PC-3 (cell line): ENCODE results near the gene PTPRH. TPM values are rescaled to one million over a fixed set of nuclear protein-coding genes. Genes with fewer than 3 reads are reported as not detected.
A peak's percentile ranks its signal among the peaks of the same experiment; 100 is the strongest.

Source experiments
- ATAC-seq: fragments of 200-7000 bp; cut with Tn5 transposase; 2 replicates; pipeline ENCODE4 v1.9.1; 2020; ENCODE audit warnings: mild to moderate bottlenecking, moderate library complexity
- BruUV-seq: library from RNA; stranded (reverse); fragments of 400-500 nt; replicated peaks from 2 replicates; lab custom pipeline; 2021; lab: Mats Ljungman, UMichigan
- CTCF ChIA-PET: fragments of 300-600 bp; sonication (Branson Sonifier 250); formaldehyde crosslinking; loops from one replicate; lab custom pipeline; 2022; ENCODE audit warnings: antibody characterized with exemption; lab: Charles Lee
- POLR2A ChIA-PET: fragments of 300-600 bp; sonication (Branson Sonifier 250); formaldehyde crosslinking; loops from one replicate; lab custom pipeline; 2022; ENCODE audit warnings: antibody characterized with exemption; ENCODE audit not compliant: unreplicated experiment; lab: Charles Lee
- DNase-seq: peaks from one replicate; pipeline ENCODE4 v3.0.0-alpha.2; 2015
- H2AFZ ChIP-seq: fragments of 300-600 bp; sonication (generic); 2 replicates; pipeline ENCODE4 v1.6.0; 2016; ENCODE audit warnings: antibody characterized with exemption, low read length
- H3F3A ChIP-seq: fragments of 300-600 bp; sonication (generic); one replicate; pipeline ENCODE4 v1.6.0; 2017; ENCODE audit warnings: antibody characterized with exemption, low read length, control low read depth, mild to moderate bottlenecking; ENCODE audit not compliant: unreplicated experiment
- H3K27ac ChIP-seq: fragments of 300-600 bp; sonication (generic); 2 replicates; pipeline ENCODE4 v1.5.1; 2016; ENCODE audit warnings: mild to moderate bottlenecking, low read length
- H3K27me3 ChIP-seq: fragments of 300-600 bp; sonication (generic); 2 replicates; pipeline ENCODE4 v1.6.1; 2016; ENCODE audit warnings: low read length, mixed read lengths
- H3K36me3 ChIP-seq: fragments of 300-600 bp; sonication (generic); 2 replicates; pipeline ENCODE4 v1.6.1; 2016; ENCODE audit warnings: low read depth, mixed run types, low read length, mixed read lengths
- H3K4me1 ChIP-seq: fragments of 300-600 bp; sonication (generic); 2 replicates; pipeline ENCODE4 v1.5.1; 2016; ENCODE audit warnings: low read length; ENCODE audit not compliant: insufficient read depth
- H3K4me2 ChIP-seq: fragments of 300-600 bp; sonication (generic); 2 replicates; pipeline ENCODE4 v1.6.0; 2016; ENCODE audit warnings: low read length
- H3K4me3 ChIP-seq: fragments of 300-600 bp; sonication (generic); 2 replicates; pipeline ENCODE4 v1.5.1; 2016; ENCODE audit warnings: mild to moderate bottlenecking, low read length, mixed read lengths
- H3K79me2 ChIP-seq: fragments of 300-600 bp; sonication (generic); 2 replicates; pipeline ENCODE4 v1.6.1; 2017; ENCODE audit warnings: low read length, mixed read lengths
- H3K9ac ChIP-seq: fragments of 300-600 bp; sonication (generic); 2 replicates; pipeline ENCODE4 v1.6.0; 2016; ENCODE audit warnings: mild to moderate bottlenecking, low read length
- H3K9me2 ChIP-seq: fragments of 300-600 bp; sonication (generic); replicated peaks from 2 replicates; pipeline ENCODE4 v1.6.1; 2016; ENCODE audit warnings: mixed run types, low read length, mixed read lengths
- H3K9me3 ChIP-seq: fragments of 300-600 bp; sonication (generic); 2 replicates; pipeline ENCODE4 v1.6.1; 2016; ENCODE audit warnings: low read length, mixed read lengths
- H4K20me1 ChIP-seq: fragments of 300-600 bp; sonication (generic); 2 replicates; pipeline ENCODE4 v1.6.1; 2016; ENCODE audit warnings: low read length, mixed read lengths
- EZH2 ChIP-seq: fragments of 300-600 bp; sonication (generic); IDR thresholded peaks from one replicate; pipeline ENCODE4 v1.6.1; 2017; ENCODE audit warnings: antibody characterized with exemption, mild to moderate bottlenecking, low read length; ENCODE audit not compliant: unreplicated experiment
- EZH2phosphoT487 ChIP-seq: fragments of 300-600 bp; sonication (generic); IDR thresholded peaks from 2 replicates; pipeline ENCODE4 v1.6.1; 2018; ENCODE audit warnings: mild to moderate bottlenecking, antibody characterized with exemption, low read length, borderline replicate concordance
- intact Hi-C: fragments of 100-400 bp; cut with micrococcal nuclease; formaldehyde crosslinking; loops from 2 replicates; pipeline ENCODE4 v1.9.0; 2023
- total RNA-seq: library from RNA; depleted of rRNA; stranded (reverse); fragments of >200 nt; gene quantifications from 2 replicates; pipeline ENCODE4 v1.2.3, GENCODE V29; 2014
- TF ChIP-seq, protein P1 (sequence below): fragments of 300-600 bp; sonication (generic); conservative IDR thresholded peaks from 2 replicates; pipeline ENCODE4 v1.5.1; 2017; ENCODE audit warnings: antibody characterized with exemption, low read depth, mild to moderate bottlenecking, low read length

Gene PTPRH
- total RNA-seq, 1 experiment from 2014 or later: 10.9 TPM

DNA sequence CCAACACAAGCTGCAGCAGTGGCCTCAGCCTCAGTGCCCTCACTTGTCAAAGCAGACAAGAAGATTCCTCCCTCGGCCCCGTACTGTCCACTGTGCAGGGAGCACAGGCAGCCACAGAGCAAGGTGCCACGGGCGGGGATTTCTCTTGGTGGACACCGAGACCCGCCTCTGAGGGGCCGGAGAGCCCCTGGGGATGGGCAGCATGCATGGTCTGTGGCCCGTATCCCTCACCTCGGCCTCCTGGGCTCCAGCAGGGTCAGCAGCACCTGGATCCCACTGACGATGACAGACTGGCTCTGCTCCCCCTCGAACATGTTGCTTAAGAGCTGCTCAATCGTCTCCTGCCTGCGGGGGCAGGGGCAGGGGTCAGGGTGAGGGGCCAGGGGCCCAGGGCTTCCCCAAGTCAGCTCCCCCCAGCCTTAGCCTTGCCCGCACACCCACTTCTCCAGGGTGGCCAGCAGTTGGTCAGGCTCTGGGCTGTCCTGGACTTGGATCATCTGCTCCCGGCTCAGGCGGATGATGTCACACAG is 32.7 kb upstream of the PTPRH start:
- Histone ChIP-seq H3K27me3 (no peaks in the 10 kb centered on the region), H3K9ac (no peak overlapping the region), H4K20me1 (peaks cover 14% of the 10 kb centered on the region), H3K27ac (no peak overlapping the region), H3K9me3 (no peaks in the 10 kb centered on the region), H3K4me1 (peaks cover under 1% of the 10 kb centered on the region; the same call in 1 of the 2 replicates), H3K9me2 (no peaks in the 10 kb centered on the region), H2AFZ (no peak overlapping the region), H3F3A (no peaks in the 10 kb centered on the region), H3K79me2 (peaks cover 15% of the 10 kb centered on the region), H3K4me2 (no peak overlapping the region), H3K36me3 (peaks cover 85% of the 10 kb centered on the region), H3K4me3 (no peak overlapping the region)
- intact Hi-C loops: no loop called here
- ChIA-PET POLR2A (no interaction called here), CTCF (no interaction called here)
- DNase-seq: no peak
- no peak for ATAC-seq
- TF ChIP-seq, protein P1, sequence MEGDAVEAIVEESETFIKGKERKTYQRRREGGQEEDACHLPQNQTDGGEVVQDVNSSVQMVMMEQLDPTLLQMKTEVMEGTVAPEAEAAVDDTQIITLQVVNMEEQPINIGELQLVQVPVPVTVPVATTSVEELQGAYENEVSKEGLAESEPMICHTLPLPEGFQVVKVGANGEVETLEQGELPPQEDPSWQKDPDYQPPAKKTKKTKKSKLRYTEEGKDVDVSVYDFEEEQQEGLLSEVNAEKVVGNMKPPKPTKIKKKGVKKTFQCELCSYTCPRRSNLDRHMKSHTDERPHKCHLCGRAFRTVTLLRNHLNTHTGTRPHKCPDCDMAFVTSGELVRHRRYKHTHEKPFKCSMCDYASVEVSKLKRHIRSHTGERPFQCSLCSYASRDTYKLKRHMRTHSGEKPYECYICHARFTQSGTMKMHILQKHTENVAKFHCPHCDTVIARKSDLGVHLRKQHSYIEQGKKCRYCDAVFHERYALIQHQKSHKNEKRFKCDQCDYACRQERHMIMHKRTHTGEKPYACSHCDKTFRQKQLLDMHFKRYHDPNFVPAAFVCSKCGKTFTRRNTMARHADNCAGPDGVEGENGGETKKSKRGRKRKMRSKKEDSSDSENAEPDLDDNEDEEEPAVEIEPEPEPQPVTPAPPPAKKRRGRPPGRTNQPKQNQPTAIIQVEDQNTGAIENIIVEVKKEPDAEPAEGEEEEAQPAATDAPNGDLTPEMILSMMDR: no peak
- TF ChIP-seq EZH2phosphoT487 (no peak), EZH2 (no peak)
- no TSS peak for BruUV-seq

DNA sequence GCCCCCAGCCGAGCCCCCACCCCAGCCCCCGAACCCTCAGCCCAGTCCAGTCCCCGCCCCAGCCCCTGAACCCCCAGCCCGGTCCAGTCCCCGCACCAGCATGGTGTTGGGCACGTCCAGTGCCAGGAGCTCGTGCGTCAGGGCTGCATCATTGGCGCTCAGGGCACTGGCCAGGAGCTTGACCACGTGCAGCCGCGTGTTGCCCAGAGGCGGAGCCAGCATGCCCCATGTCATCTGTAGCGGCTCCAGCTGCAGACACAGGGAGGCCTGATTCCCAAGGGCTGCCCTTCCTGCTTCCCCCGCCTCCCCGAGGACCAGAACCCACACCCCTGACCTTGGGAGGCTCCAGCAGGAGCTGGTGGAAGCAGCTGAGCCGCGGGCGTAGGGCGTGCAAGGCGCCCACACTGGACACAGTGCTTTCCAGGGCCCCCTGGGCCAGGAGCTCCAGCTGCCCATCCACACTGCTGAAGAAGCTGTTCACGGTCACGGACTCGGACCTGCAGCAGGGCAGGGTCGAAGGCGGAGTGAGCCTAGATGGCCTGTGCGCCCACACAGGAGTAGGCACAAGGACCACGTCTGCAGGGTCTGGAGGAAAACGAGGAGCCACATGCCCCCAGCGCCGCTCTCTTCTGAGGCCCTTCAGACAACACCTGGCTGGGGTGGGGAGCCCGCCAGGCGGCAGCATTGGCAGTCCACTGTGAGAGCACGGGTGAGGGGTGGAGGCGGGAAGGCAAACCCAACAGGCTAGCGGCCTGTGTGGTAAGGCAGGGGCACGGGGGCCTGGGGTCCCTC is 32.0 kb upstream of the PTPRH start:
- Histone ChIP-seq H2AFZ (no peak overlapping the region), H3K27ac (no peak overlapping the region), H3F3A (no peaks in the 10 kb centered on the region), H3K4me3 (no peak overlapping the region), H3K9me3 (no peaks in the 10 kb centered on the region), H3K4me1 (no peaks in the 10 kb centered on the region), H3K79me2 (peaks cover 8% of the 10 kb centered on the region; the same call in 1 of the 2 replicates), H3K36me3 (peaks cover 84% of the 10 kb centered on the region), H4K20me1 (peaks cover 8% of the 10 kb centered on the region), H3K4me2 (no peak overlapping the region), H3K9ac (no peak overlapping the region), H3K9me2 (no peaks in the 10 kb centered on the region), H3K27me3 (no peaks in the 10 kb centered on the region)
- DNase-seq (no peak), ATAC-seq (no peak)
- ChIA-PET CTCF (no interaction called here), POLR2A (no interaction called here)
- intact Hi-C loops: no loop called here
- TF ChIP-seq EZH2phosphoT487: no peak
- no peak for TF ChIP-seq EZH2
- TF ChIP-seq, protein P1: no peak
- TSS peak; percentile 2 for BruUV-seq

DNA sequence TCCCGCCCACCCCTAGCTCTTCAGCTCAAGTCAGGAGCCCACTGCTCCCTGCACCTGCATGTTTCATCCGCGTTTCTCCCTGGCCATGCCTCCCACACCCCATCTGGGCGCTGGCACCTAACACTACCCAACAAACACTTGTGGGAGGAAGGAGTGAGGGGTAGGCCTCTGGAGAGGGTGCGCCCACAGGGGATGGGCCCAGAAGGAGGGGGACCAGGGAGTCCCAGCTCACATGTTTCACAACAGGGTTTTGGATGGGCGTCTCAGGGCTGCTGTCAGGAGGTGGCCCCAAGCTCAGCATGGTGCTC is 31.4 kb upstream of the PTPRH start:
- H3K9me3 ChIP-seq: no peaks in the 10 kb centered on the region
- intact Hi-C loops: no loop called here
- no peak overlapping the region for H2AFZ ChIP-seq
- ChIA-PET CTCF (no interaction called here), POLR2A (no interaction called here)
- ATAC-seq: no peak
- no peak for DNase-seq
- no peaks in the 10 kb centered on the region for H3F3A ChIP-seq
- H3K27ac ChIP-seq: no peak overlapping the region
- H4K20me1 ChIP-seq: peaks cover 3% of the 10 kb centered on the region; the same call in 1 of the 2 replicates
- H3K27me3 ChIP-seq: no peaks in the 10 kb centered on the region
- no peak overlapping the region for H3K9ac ChIP-seq
- TF ChIP-seq, protein P1: no peak
- TF ChIP-seq EZH2phosphoT487 (no peak), EZH2 (no peak)
- no TSS peak for BruUV-seq
- H3K9me2 ChIP-seq: no peaks in the 10 kb centered on the region
- peaks cover 83% of the 10 kb centered on the region for H3K36me3 ChIP-seq
- H3K79me2 ChIP-seq: peaks cover 1% of the 10 kb centered on the region; the same call in 1 of the 2 replicates
- H3K4me3 ChIP-seq: no peak overlapping the region
- H3K4me2 ChIP-seq: no peak overlapping the region
- no peaks in the 10 kb centered on the region for H3K4me1 ChIP-seq
